Astrocyte of the cerebellum (primary cell): ENCODE results near the gene CDK9.

Source experiments
- DNase-seq: peaks from one replicate; pipeline ENCODE4 v3.0.0-alpha.2; 2011; ENCODE audit warnings: low read depth
- H3K4me3 ChIP-seq: 2 replicates; pipeline ENCODE4 v1.5.1; 2011; ENCODE audit warnings: mild to moderate bottlenecking, low read depth, low read length, moderate library complexity
- in situ Hi-C: cut with HindIII; loops from 2 replicates; pipeline ENCODE4 v1.10.0; 2017; ENCODE audit warnings: low sequenced_read_pairs
- TF ChIP-seq, protein P1 (sequence below): IDR thresholded peaks from 2 replicates; pipeline ENCODE4 v1.5.1; 2012; ENCODE audit warnings: low read length, low read depth, moderate library complexity, mild to moderate bottlenecking; ENCODE audit errors: missing control alignments

Gene CDK9

DNA sequence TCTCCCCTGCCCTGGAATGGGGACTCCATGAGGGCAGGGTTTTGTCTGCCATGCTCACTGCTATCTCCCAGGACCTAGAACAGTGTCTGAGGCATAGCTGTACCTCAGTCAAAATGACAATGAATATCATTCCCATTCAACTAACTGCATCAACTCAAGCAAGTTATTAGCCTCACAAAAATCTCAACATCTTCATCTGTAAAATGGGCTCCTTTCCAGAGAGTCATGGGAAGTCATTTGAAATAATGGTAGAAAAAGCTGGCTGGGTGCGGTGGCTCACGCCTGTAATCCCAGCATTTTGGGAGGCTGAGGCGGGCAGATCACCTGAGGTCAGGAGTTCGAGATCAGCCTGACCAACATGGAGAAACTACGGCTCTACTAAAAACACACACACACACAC lies 16.7 kb upstream of the CDK9 start:
- TF ChIP-seq, protein P1, sequence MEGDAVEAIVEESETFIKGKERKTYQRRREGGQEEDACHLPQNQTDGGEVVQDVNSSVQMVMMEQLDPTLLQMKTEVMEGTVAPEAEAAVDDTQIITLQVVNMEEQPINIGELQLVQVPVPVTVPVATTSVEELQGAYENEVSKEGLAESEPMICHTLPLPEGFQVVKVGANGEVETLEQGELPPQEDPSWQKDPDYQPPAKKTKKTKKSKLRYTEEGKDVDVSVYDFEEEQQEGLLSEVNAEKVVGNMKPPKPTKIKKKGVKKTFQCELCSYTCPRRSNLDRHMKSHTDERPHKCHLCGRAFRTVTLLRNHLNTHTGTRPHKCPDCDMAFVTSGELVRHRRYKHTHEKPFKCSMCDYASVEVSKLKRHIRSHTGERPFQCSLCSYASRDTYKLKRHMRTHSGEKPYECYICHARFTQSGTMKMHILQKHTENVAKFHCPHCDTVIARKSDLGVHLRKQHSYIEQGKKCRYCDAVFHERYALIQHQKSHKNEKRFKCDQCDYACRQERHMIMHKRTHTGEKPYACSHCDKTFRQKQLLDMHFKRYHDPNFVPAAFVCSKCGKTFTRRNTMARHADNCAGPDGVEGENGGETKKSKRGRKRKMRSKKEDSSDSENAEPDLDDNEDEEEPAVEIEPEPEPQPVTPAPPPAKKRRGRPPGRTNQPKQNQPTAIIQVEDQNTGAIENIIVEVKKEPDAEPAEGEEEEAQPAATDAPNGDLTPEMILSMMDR, result no peak
- DNase-seq, result no peak
- no peak overlapping the region for H3K4me3 ChIP-seq
- in situ Hi-C loops, result no loop called here

DNA sequence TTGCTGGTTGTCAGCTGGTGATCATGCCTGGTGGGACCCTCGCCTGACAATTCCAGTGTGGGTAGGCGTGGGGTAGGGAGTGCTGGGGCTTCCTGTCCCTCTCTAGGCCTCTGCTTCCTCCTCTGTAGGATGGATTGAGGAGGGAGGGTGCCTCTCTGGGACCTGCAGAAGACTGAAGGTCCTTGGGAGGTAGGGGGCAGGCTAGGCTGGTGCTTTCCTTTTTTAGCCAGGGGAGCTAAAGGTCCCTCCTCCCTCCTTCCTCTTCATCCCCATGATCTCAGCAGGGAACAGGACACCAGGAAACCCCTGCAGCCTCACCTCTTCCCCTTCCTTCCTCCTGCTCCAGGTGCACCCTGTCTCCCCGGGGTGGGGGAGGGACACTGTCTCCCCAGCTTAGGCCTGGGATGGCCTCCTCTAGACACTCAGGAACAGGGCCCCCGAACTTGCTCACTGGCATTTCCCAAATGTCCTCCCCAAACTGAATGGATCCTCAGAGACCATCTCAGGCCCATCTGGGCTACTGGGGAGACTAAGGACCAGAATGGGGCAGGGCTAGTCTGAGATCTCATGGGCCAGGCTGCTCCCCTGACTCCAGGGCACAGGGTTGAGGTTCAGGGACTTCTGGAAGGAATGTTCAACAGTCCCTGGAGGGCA lies 15.8 kb upstream of the CDK9 start:
- DNase-seq, result no peak
- TF ChIP-seq, protein P1, result no peak
- no peak overlapping the region for H3K4me3 ChIP-seq
- in situ Hi-C loops, result no loop called here

DNA sequence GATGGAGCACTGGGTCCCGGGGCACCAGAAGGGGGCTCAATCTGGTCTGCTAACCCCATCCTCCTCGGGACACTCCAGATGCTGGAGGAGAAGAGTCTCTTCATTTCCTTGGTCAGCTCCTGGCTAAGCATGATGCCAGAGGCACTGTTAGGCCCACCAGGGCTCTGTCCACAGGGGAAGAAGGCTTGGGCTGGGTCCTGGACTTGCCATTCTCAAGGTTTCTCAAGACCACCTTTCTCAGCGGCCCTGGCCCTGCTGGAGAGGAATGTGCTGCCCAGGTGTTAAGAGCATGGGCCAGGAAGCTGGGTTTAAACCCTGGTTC lies 15.3 kb upstream of the CDK9 start:
- TF ChIP-seq, protein P1, result no peak
- H3K4me3 ChIP-seq, result peak overlapping the region; percentile 38
- no peak for DNase-seq
- in situ Hi-C loops, result no loop called here

DNA sequence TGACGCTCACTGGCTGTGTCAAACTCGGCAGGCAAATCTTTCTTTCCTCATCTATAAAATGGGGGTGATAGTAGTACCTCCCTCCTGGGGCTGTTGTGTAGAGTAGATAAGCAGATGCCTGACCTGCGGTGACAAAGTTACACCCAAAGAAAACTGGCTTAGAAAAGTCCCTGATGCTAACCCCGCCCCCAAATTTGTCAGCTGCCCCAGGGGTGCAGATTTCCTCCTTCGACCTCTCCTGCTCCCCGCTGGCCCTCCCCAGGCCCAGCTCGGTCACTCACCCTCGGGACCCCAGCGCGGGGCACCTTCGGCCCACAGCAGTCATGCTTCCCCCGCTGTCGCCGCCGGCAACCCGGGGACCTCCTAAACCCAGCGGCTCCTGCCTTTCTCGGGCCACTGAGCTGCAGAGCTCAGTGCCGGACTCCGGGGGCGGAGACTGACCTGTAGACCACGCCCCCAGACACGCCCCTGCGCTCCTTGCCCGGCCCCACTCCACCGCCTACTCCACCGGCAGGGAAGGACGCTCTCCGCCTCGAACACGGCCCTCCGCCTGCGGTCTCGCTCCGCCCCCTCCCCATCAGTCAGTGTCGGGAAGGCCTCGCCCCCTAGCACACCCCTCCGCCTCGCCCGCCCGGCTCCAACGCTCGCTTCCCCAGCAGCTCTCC lies 14.8 kb upstream of the CDK9 start:
- TF ChIP-seq, protein P1, result no peak
- peak overlapping the region; percentile 38 for H3K4me3 ChIP-seq
- in situ Hi-C loops, result no loop called here
- DNase-seq, result peak; percentile 91

DNA sequence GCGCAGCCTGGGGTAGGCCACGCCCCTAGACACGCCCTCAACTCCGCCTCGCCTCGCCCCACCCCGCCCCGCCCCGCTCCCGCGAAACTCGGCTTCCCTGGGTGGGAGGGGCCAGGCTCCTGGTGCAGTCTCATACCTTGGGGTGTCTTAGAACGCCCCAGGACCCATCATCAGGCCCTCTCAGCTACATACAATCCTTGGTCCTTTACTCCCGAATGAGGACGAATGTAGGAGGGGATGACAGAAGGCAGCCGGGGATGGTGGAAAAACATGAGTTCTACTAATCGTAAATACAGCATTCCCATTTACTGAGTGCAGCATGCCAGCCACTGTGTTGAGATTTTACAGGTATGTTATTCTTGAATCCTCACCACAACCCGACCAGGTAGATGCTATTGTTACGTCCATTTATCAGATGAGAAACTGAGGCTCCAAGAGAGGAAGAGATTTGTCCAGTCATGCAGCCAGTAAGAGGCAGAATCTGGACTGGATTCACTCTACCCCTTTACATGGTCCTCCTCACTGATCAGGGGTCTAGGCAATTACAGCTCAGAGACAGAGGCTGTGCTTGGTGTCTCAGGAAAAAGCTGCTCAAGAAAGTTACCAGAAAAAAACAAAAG lies 14.2 kb upstream of the CDK9 start:
- peak overlapping the region; percentile 38 for H3K4me3 ChIP-seq
- no peak for DNase-seq
- TF ChIP-seq, protein P1, result no peak
- in situ Hi-C loops, result no loop called here

GRCh38 chr9:127772603-127773002 lies 13.2 kb upstream of the CDK9 start:
- no peak overlapping the region for H3K4me3 ChIP-seq
- no peak for DNase-seq
- TF ChIP-seq, protein P1, result no peak
- in situ Hi-C loops, result no loop called here
